ENCODE measurements around the gene TMEM45B. TPM values are rescaled to one million over a fixed set of nuclear protein-coding genes. Genes with fewer than 3 reads are reported as not detected.

TMEM45B gene
- polyA plus RNA-seq, 2 of the 4 experiments (the other 2 are of a cell fraction) = 0.44 TPM; not detected in 1

DNA sequence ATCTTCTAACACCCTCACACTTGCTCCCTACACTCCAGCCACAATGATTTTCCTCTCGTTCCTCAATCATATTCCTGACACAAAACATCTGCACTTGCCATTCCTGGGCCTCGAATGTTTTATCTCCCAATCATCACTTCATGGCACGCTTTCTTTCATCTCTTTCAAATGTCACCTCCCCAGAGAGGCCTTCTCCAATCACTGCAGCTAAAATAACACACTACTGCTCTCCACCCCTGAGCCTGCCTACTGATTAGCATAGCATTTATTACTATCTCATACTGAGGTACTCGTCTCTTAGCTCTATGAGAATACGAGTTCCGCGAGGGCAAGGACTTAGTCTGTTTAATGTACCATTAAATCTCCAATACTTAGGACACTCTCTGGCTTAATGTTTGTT lies 56.3 kb downstream of the TMEM45B start:
- ATAC-seq (no peak), DNase-seq (ENCODE audit: low read depth in 1 of 2, low spot score in 1 of 2) (no peak), FAIRE-seq (no peak)
- Histone ChIP-seq H3K4me1 (no peaks in the 10 kb centered on the region), H3K27ac (no peak overlapping the region), H3K4me3 (no peak overlapping the region), H3K9me3 (no peaks in the 10 kb centered on the region), H3K4me2 (no peak overlapping the region)
- 91% methylated on average over 7 of the region's 7 CpGs for WGBS (ENCODE audit: missing lambda C conversion rate)
- ChIA-PET CTCF (interaction anchor here (1.7 to 4.0 kb wide), 2 partner anchors 9 to 87 kb away, joined by 4 to 17 read pairs; no protein-coding TSS in a partner anchor), POLR2A (no interaction called here)
- TF ChIP-seq, protein P1, sequence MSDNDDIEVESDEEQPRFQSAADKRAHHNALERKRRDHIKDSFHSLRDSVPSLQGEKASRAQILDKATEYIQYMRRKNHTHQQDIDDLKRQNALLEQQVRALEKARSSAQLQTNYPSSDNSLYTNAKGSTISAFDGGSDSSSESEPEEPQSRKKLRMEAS (IDR thresholded peaks at IDR 0.05) = no peak
- no peak for TF ChIP-seq TFCP2L1 (CRISPR knock-in tag; IDR thresholded peaks at IDR 0.05)
- no peak for TF ChIP-seq JUNB (IDR thresholded peaks at IDR 0.05)
- no peak for TF ChIP-seq ZSCAN20 (CRISPR knock-in tag; IDR thresholded peaks at IDR 0.05)
- TF ChIP-seq, protein P2, sequence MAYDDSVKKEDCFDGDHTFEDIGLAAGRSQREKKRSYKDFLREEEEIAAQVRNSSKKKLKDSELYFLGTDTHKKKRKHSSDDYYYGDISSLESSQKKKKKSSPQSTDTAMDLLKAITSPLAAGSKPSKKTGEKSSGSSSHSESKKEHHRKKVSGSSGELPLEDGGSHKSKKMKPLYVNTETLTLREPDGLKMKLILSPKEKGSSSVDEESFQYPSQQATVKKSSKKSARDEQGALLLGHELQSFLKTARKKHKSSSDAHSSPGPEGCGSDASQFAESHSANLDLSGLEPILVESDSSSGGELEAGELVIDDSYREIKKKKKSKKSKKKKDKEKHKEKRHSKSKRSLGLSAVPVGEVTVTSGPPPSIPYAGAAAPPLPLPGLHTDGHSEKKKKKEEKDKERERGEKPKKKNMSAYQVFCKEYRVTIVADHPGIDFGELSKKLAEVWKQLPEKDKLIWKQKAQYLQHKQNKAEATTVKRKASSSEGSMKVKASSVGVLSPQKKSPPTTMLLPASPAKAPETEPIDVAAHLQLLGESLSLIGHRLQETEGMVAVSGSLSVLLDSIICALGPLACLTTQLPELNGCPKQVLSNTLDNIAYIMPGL (CRISPR knock-in tag; IDR thresholded peaks at IDR 0.05; ENCODE audit: borderline replicate concordance) = no peak
- no peak for TF ChIP-seq CEBPB (IDR thresholded peaks at IDR 0.05)
- TF ChIP-seq EP300 (IDR thresholded peaks at IDR 0.05) = no peak
- TF ChIP-seq, protein P3, sequence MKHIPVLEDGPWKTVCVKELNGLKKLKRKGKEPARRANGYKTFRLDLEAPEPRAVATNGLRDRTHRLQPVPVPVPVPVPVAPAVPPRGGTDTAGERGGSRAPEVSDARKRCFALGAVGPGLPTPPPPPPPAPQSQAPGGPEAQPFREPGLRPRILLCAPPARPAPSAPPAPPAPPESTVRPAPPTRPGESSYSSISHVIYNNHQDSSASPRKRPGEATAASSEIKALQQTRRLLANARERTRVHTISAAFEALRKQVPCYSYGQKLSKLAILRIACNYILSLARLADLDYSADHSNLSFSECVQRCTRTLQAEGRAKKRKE (CRISPR knock-in tag; IDR thresholded peaks at IDR 0.05; ENCODE audit: low read depth) = no peak
- TF ChIP-seq EHF (CRISPR knock-in tag; IDR thresholded peaks at IDR 0.05) = no peak
- TF ChIP-seq, protein P4, sequence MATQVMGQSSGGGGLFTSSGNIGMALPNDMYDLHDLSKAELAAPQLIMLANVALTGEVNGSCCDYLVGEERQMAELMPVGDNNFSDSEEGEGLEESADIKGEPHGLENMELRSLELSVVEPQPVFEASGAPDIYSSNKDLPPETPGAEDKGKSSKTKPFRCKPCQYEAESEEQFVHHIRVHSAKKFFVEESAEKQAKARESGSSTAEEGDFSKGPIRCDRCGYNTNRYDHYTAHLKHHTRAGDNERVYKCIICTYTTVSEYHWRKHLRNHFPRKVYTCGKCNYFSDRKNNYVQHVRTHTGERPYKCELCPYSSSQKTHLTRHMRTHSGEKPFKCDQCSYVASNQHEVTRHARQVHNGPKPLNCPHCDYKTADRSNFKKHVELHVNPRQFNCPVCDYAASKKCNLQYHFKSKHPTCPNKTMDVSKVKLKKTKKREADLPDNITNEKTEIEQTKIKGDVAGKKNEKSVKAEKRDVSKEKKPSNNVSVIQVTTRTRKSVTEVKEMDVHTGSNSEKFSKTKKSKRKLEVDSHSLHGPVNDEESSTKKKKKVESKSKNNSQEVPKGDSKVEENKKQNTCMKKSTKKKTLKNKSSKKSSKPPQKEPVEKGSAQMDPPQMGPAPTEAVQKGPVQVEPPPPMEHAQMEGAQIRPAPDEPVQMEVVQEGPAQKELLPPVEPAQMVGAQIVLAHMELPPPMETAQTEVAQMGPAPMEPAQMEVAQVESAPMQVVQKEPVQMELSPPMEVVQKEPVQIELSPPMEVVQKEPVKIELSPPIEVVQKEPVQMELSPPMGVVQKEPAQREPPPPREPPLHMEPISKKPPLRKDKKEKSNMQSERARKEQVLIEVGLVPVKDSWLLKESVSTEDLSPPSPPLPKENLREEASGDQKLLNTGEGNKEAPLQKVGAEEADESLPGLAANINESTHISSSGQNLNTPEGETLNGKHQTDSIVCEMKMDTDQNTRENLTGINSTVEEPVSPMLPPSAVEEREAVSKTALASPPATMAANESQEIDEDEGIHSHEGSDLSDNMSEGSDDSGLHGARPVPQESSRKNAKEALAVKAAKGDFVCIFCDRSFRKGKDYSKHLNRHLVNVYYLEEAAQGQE (IDR thresholded peaks at IDR 0.05) = no peak
- no peak for TF ChIP-seq JUN (IDR thresholded peaks at IDR 0.05)
- TF ChIP-seq KDM1A (IDR thresholded peaks at IDR 0.05; ENCODE audit: low read depth) = no peak
- no peak for TF ChIP-seq MAZ (IDR thresholded peaks at IDR 0.05; ENCODE audit: borderline replicate concordance, low read depth, low read length)
- TF ChIP-seq, protein P5, sequence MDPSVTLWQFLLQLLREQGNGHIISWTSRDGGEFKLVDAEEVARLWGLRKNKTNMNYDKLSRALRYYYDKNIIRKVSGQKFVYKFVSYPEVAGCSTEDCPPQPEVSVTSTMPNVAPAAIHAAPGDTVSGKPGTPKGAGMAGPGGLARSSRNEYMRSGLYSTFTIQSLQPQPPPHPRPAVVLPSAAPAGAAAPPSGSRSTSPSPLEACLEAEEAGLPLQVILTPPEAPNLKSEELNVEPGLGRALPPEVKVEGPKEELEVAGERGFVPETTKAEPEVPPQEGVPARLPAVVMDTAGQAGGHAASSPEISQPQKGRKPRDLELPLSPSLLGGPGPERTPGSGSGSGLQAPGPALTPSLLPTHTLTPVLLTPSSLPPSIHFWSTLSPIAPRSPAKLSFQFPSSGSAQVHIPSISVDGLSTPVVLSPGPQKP (IDR thresholded peaks at IDR 0.05; ENCODE audit: low read depth, low read length) = no peak

DNA sequence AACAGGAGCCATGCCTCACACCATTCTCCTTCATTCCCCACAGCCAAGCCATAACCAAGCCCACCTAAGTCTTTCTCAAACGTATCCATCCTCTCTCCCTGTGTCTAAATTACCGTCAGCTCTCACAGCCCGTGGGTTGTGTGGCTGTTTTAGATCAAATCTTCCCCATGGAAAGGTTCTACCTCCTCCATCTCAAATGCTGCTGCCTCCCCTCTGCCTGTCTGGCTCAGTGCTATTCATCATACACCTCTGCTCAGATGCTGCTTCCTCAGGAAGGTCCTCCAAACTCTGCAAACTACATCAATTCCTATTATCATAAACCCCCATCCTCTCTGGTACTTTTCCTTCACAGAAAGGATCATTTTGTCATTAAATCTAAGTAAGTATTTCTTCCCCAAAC lies 64.7 kb downstream of the TMEM45B start:
- CTCF ChIA-PET = no interaction called here

More for the DNA sequence above, 64.7 kb downstream of the TMEM45B start:
- no peak for DNase-seq (ENCODE audit: low read depth in 1 of 2, low spot score in 1 of 2)
- H3K9me3 ChIP-seq = no peaks in the 10 kb centered on the region
- 86% methylated on average over 3 of the region's 3 CpGs for WGBS (ENCODE audit: missing lambda C conversion rate)
- H3K4me1 ChIP-seq = no peaks in the 10 kb centered on the region
- TF ChIP-seq TFCP2L1 (CRISPR knock-in tag; IDR thresholded peaks at IDR 0.05) (no peak), EHF (CRISPR knock-in tag; IDR thresholded peaks at IDR 0.05) (no peak), ZNF302 (CRISPR knock-in tag; IDR thresholded peaks at IDR 0.05) (no peak), GATA3 (IDR thresholded peaks at IDR 0.05; ENCODE audit: borderline replicate concordance) (no peak), HOXA7 (CRISPR knock-in tag; IDR thresholded peaks at IDR 0.05) (no peak), EP300 (IDR thresholded peaks at IDR 0.05) (no peak), KDM1A (IDR thresholded peaks at IDR 0.05; ENCODE audit: low read depth) (no peak)
- TF ChIP-seq, protein P5 (IDR thresholded peaks at IDR 0.05; ENCODE audit: low read depth, low read length) = no peak
- TF ChIP-seq, protein P3 (CRISPR knock-in tag; IDR thresholded peaks at IDR 0.05; ENCODE audit: low read depth) = no peak
- POLR2A ChIA-PET = no interaction called here
- no peak overlapping the region for H3K27ac ChIP-seq
- no peak overlapping the region for H3K4me3 ChIP-seq
- no peak overlapping the region for H3K4me2 ChIP-seq
- ATAC-seq = no peak
- no peak for FAIRE-seq
